ENCODE results near the gene MMADHC. TPM values are rescaled to one million over a fixed set of nuclear protein-coding genes. Genes with fewer than 3 reads are reported as not detected.

The MMADHC gene
- total RNA-seq, 1 donor, result 187 TPM

DNA sequence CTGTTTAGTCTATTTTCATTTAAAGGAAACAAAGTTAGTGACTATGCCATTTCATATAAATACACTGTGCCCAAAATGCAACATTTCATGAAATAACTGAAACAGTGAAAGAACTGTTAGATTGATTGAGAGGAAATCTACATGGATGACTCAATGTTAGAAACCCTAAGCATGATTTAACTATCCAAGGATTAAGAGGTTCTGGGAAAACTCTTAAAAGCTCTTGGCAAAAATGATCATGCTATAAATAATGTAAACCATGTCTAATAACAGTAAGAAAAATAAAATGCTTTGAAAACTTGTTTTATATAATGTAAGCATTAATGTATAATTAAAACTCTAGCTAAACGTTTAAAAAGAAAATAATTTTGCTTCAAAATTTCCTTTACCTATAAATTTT is 23.5 kb downstream of the MMADHC start:
- Histone ChIP-seq H3K4me2 (ENCODE audit: insufficient read depth, low read length) (no peak overlapping the region), H2AFZ (ENCODE audit: low read length) (no peak overlapping the region), H3K79me2 (ENCODE audit: insufficient read depth, low read length) (no peaks in the 10 kb centered on the region), H3K4me3 (ENCODE audit: insufficient read depth, low read length) (no peak overlapping the region), H3K9me3 (ENCODE audit: low read depth, low read length) (no peaks in the 10 kb centered on the region), H4K20me1 (ENCODE audit: insufficient read depth, low read length) (no peaks in the 10 kb centered on the region), H3K27me3 (ENCODE audit: insufficient read depth, low read length) (no peaks in the 10 kb centered on the region), H3K36me3 (ENCODE audit: insufficient read depth, low read length) (peaks cover 22% of the 10 kb centered on the region), H3K27ac (ENCODE audit: low read depth, low read length) (no peak overlapping the region), H3K4me1 (ENCODE audit: insufficient read depth, low read length) (peaks cover 14% of the 10 kb centered on the region)
- TF ChIP-seq CTCF (IDR thresholded peaks at IDR 0.05; ENCODE audit: extremely low read depth, low read depth, low read length), result no peak
- DNase-seq (ENCODE audit: insufficient read length, low spot score, missing footprints), result no peak

DNA sequence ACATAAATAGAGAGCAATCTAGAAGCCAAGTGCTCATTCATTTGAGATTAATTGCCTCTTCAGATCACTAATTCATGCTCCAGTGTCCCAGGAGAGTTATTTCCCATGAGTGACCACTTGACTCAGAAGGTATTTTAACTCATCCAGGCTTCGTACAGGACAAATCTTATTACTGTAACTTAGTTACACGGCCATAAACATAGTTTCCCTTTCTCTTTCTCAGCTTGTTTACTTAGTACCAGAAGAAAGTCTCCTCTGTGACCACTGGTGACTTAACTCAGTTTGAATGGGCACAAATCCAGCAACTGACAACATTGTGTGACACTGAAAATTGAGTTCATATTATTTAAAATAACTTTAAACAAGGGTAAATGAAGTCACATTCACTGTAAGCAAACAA is 25.3 kb downstream of the MMADHC start:
- Histone ChIP-seq H3K9me3 (ENCODE audit: low read depth, low read length) (no peaks in the 10 kb centered on the region), H3K4me2 (ENCODE audit: insufficient read depth, low read length) (peak overlapping the region; percentile 77), H3K79me2 (ENCODE audit: insufficient read depth, low read length) (no peaks in the 10 kb centered on the region), H3K27me3 (ENCODE audit: insufficient read depth, low read length) (no peaks in the 10 kb centered on the region), H3K4me3 (ENCODE audit: insufficient read depth, low read length) (peak overlapping the region; percentile 48), H2AFZ (ENCODE audit: low read length) (peak overlapping the region; percentile 45), H3K36me3 (ENCODE audit: insufficient read depth, low read length) (peaks cover 4% of the 10 kb centered on the region), H3K27ac (ENCODE audit: low read depth, low read length) (peak overlapping the region; percentile 34), H3K4me1 (ENCODE audit: insufficient read depth, low read length) (peaks cover 14% of the 10 kb centered on the region), H4K20me1 (ENCODE audit: insufficient read depth, low read length) (no peaks in the 10 kb centered on the region)
- DNase-seq (ENCODE audit: insufficient read length, low spot score, missing footprints), result peak; percentile 85
- no peak for TF ChIP-seq CTCF (IDR thresholded peaks at IDR 0.05; ENCODE audit: extremely low read depth, low read depth, low read length)

DNA sequence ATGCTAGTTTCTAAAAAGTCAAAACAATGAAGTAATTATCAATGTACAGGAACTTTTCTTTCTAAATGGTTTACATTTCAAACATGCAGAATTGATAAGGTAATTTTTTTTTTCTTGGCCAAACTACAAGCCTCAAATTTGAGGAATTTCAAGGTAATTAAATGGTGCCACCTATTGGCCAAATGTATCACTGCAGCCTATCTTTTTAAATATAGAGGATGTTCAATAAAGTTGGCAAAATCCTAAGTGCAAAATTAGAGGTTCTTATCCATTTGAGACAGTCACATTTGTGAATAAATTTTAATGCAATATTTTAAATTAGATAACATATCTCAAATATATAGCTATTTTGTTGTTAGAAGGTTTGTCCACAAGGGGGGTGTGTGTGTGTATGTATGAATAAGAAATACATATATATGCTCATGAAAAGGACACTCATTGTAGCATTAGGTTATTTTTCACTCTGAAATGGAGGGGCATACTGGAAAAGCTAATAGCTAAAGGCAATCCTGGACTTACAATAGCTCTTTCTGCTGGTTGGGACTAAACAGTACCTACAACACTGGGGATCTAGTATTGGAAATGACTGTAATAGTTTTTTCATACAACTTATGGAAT is 26.2 kb downstream of the MMADHC start:
- Histone ChIP-seq H3K9me3 (ENCODE audit: low read depth, low read length) (no peaks in the 10 kb centered on the region), H3K27me3 (ENCODE audit: insufficient read depth, low read length) (no peaks in the 10 kb centered on the region), H4K20me1 (ENCODE audit: insufficient read depth, low read length) (no peaks in the 10 kb centered on the region), H3K4me2 (ENCODE audit: insufficient read depth, low read length) (peak overlapping the region; percentile 77), H3K4me1 (ENCODE audit: insufficient read depth, low read length) (peaks cover 14% of the 10 kb centered on the region), H3K27ac (ENCODE audit: low read depth, low read length) (no peak overlapping the region), H3K4me3 (ENCODE audit: insufficient read depth, low read length) (no peak overlapping the region), H3K36me3 (ENCODE audit: insufficient read depth, low read length) (no peaks in the 10 kb centered on the region), H3K79me2 (ENCODE audit: insufficient read depth, low read length) (no peaks in the 10 kb centered on the region), H2AFZ (ENCODE audit: low read length) (no peak overlapping the region)
- TF ChIP-seq CTCF (IDR thresholded peaks at IDR 0.05; ENCODE audit: extremely low read depth, low read depth, low read length), result peak; percentile 86
- DNase-seq (ENCODE audit: insufficient read length, low spot score, missing footprints), result no peak

DNA sequence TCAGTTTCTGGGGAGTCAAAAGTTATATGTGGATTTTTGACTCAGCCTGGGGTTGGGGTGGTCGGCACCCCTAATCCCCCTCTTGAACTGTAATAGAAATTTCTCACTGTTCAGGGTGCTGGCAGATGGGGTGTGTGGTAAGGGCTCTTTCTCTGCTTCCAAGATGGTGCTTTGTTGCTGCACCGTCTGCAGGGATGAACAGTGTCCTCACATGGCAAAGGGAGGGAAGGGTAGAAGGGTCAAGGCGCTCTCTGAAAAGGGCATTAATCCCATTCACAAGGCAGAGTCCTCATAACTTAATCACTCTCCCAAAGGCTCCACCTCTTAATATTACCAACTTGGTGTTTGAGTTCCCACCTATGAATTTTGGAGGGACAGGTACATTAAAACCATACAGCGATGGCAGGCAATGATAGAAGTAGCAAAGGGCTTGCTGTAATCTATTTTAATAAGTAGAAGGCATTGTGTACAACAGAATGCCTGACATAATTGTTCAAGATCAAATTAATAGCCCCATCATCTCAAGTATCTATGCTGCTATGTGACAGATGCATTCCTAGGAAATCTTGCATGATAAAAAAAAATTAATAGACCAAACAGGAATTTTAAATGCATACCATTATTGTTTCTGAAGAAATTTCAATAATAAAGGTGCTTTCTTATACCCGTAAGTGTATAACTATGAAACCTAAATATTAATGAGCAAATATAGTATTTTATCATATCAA is 28.1 kb downstream of the MMADHC start:
- Histone ChIP-seq H3K27ac (ENCODE audit: low read depth, low read length) (no peak overlapping the region), H3K4me3 (ENCODE audit: insufficient read depth, low read length) (no peak overlapping the region), H4K20me1 (ENCODE audit: insufficient read depth, low read length) (no peaks in the 10 kb centered on the region), H3K9me3 (ENCODE audit: low read depth, low read length) (no peaks in the 10 kb centered on the region), H3K4me1 (ENCODE audit: insufficient read depth, low read length) (peaks cover 14% of the 10 kb centered on the region), H3K36me3 (ENCODE audit: insufficient read depth, low read length) (no peaks in the 10 kb centered on the region), H2AFZ (ENCODE audit: low read length) (no peak overlapping the region), H3K79me2 (ENCODE audit: insufficient read depth, low read length) (no peaks in the 10 kb centered on the region), H3K27me3 (ENCODE audit: insufficient read depth, low read length) (no peaks in the 10 kb centered on the region), H3K4me2 (ENCODE audit: insufficient read depth, low read length) (no peak overlapping the region)
- TF ChIP-seq CTCF (IDR thresholded peaks at IDR 0.05; ENCODE audit: extremely low read depth, low read depth, low read length), result no peak
- DNase-seq (ENCODE audit: insufficient read length, low spot score, missing footprints), result no peak
